Measurements from ENCODE around the gene FLAD1. TPM values are rescaled to one million over a fixed set of nuclear protein-coding genes. Genes with fewer than 3 reads are reported as not detected.

Gene FLAD1
- total and polyA plus RNA-seq, 2 of the 4 experiments (the other 2 are of a cell fraction) = 26.3 to 37.3 TPM

DNA sequence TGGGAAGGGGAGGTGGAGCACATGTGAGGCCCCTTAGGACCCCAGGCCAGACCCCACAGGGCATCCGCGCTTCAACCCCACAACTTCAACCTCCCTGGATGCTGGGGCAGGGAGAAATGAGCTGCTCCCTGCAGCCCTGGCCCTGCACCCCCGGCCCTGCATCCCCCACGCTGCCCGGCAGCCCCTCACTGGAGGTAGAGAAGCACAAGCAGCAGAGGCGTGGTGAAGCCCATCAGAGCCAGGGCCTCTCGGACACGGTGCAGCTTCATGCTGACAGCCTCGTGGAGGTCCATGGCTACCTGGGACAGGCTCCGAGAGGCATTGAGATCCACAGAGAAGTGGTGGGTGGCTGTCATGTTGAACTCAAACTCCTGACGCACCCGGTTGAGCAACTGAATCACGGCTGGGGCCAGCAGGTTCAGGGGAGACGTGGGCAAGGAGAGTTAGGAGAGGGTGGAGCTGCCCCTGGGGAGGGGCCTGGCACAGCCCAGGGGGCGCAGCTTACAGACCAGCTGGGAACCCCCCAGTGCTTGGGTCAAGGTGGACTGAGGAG, 47.2 kb downstream of the FLAD1 start:
- Histone ChIP-seq H2AK9ac (replicated peaks; ENCODE audit: low read depth, low read length, poor library complexity) (no peak overlapping the region), H3K27ac (ENCODE audit: insufficient read depth, low read length) (no peak overlapping the region), H2BK20ac (ENCODE audit: low read depth, low read length) (no peak overlapping the region), H2AK5ac (ENCODE audit: low read depth, low read length) (no peak overlapping the region), H3K36me3 (ENCODE audit: control insufficient read depth, insufficient read depth, low read length) (no peaks in the 10 kb centered on the region), H4K20me1 (ENCODE audit: insufficient read depth, low read length) (no peaks in the 10 kb centered on the region; the same call in 1 of the 2 replicates), H3K4me2 (ENCODE audit: low read depth, low read length) (no peak overlapping the region), H3K27me3 (ENCODE audit: control insufficient read depth, insufficient read depth, low read length) (peaks cover 35% of the 10 kb centered on the region), H3K56ac (ENCODE audit: extremely low read depth, insufficient read depth, low read length) (no peak overlapping the region), H3K9me3 (ENCODE audit: control insufficient read depth, insufficient read depth, low read length) (no peaks in the 10 kb centered on the region), H3K4ac (ENCODE audit: low read depth, low read length) (no peak overlapping the region), H3K18ac (ENCODE audit: low read depth, low read length) (no peak overlapping the region), H2BK15ac (ENCODE audit: low read depth, low read length) (no peak overlapping the region), H2BK5ac (ENCODE audit: low read depth, low read length, poor library complexity, severe bottlenecking) (no peak overlapping the region), H3K14ac (replicated peaks; ENCODE audit: low read depth, low read length) (no peak overlapping the region), H3K23ac (ENCODE audit: low read depth, low read length) (no peak overlapping the region), H4K91ac (ENCODE audit: insufficient read depth, low read depth, low read length) (no peak overlapping the region), H2AFZ (replicated peaks; ENCODE audit: low read length, poor library complexity) (peak overlapping the region; percentile 43), H2BK120ac (ENCODE audit: low read depth, low read length) (no peak overlapping the region), H3K4me1 (ENCODE audit: control insufficient read depth, insufficient read depth, low read length) (peaks cover 3% of the 10 kb centered on the region; the same call in 1 of the 2 replicates), H3K9ac (ENCODE audit: low read depth, low read length) (no peak overlapping the region), H4K8ac (ENCODE audit: low read depth in 2 of 2, low read length in 2 of 2) (no peak overlapping the region), H3K79me1 (ENCODE audit: low read depth in 1 of 2, low read length in 2 of 2) (no peaks in the 10 kb centered on the region), H3K4me3 (ENCODE audit: insufficient read depth, low read depth, low read length) (no peak overlapping the region), H3K9me1 (ENCODE audit: insufficient read depth, low read length) (peaks cover 4% of the 10 kb centered on the region), H4K5ac (ENCODE audit: low read depth, low read length) (no peak overlapping the region)
- CTCF ChIA-PET = no interaction called here
- POLR2A ChIA-PET (ENCODE audit: unreplicated experiment) = no interaction called here
- no peak for DNase-seq
- TF ChIP-seq ELK1 (IDR thresholded peaks at IDR 0.05; ENCODE audit: borderline replicate concordance, low read depth, low read length) = no peak
- TF ChIP-seq RCOR1 (IDR thresholded peaks at IDR 0.05; ENCODE audit: insufficient replicate concordance, low read length) = no peak
- no peak for TF ChIP-seq BHLHE40 (IDR thresholded peaks at IDR 0.05; ENCODE audit: low read depth, low read length)
- no peak for TF ChIP-seq CHD1 (IDR thresholded peaks at IDR 0.05; ENCODE audit: low read depth, low read length)
- TF ChIP-seq SMC3 (IDR thresholded peaks at IDR 0.05; ENCODE audit: low read depth, low read length) = no peak
- TF ChIP-seq CEBPB (IDR thresholded peaks at IDR 0.05; ENCODE audit: low read depth, low read length) = no peak
- TF ChIP-seq MAZ (IDR thresholded peaks at IDR 0.05; ENCODE audit: borderline replicate concordance, low read depth, low read length) = no peak
- no peak for ATAC-seq (ENCODE audit: low read depth)
- BruUV-seq (replicated peaks) = no TSS peak
- in situ Hi-C loops (cut with MboI; ENCODE audit: low sequenced_read_pairs) = no loop called here
- dilution Hi-C loops (cut with HindIII; ENCODE audit: low sequenced_read_pairs, unreplicated experiment) = no loop called here
- intact Hi-C loops (cut with micrococcal nuclease) = no loop called here
- 69% methylated on average over 12 of the region's 15 CpGs; no CpG with 5 or more reads in 1 of the 2 experiments for WGBS, 2 experiments (ENCODE audit: extremely low coverage in 2 of 2, insufficient read length in 1 of 2)
